Measurements from ENCODE around the gene MBTD1.

The MBTD1 gene

GRCh38 chr17:51144266-51145022, 115.4 kb downstream of the MBTD1 start:
- DNase-seq (ENCODE audit: low spot score), result no peak

DNA sequence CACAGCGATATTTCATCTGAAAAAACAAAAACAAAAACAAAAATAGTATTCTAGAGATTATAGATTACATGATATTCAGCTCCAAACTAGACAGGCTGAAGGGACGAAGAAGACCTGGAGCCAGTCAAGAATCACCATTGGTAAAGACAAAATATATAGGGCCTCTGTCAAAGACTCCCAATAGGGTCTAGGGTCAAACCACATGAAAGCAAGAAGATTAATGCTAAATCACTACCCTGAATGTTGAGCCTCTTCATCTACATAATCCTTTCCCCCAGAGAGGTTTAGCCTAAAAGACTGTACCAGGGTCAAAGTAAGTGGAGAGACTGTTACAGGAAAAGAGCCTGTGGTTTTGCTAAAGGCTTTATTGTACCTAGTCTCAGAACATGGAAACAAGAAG, 117.3 kb downstream of the MBTD1 start:
- DNase-seq (ENCODE audit: low spot score), result no peak

GRCh38 chr17:51135956-51136355, 123.9 kb downstream of the MBTD1 start:
- DNase-seq (ENCODE audit: low spot score), result no peak

- no peak for DNase-seq (ENCODE audit: low spot score)
These were observed 126.5 kb downstream of the MBTD1 start for GRCh38 chr17:51133365-51133764.

- DNase-seq (ENCODE audit: low spot score), result no peak
These were observed 126.9 kb downstream of the MBTD1 start for GRCh38 chr17:51132964-51133319.

DNA sequence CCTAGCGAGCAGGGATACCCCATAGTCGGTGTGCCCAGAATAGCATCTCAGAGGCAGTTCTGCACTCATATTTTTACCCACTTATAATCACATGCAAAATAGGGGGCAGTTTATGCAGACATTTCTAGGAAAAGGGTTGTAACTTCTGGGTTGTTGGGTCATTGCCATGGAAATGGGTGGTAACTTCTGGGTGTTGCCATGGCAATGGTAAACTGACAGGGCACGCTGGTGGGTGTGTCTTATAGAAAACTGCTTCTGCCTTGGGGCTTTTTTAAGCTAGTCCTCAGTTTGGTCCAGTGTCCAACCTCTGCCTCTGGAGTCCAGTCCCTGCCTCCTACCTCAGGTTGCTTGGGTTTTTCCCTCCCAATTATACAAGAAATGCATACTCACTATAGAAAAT, 131.8 kb downstream of the MBTD1 start:
- no peak for DNase-seq (ENCODE audit: low spot score)
